CD14-positive monocyte (primary cell): ENCODE measurements around the gene GTF2H1. TPM values are rescaled to one million over a fixed set of nuclear protein-coding genes. Genes with fewer than 3 reads are reported as not detected.
A peak's percentile ranks its signal among the peaks of the same experiment; 100 is the strongest.

Experiments used
- DNase-seq, 3 donors: peaks; one replicate each; pipeline ENCODE4 v3.0.0-alpha.2; 2011 to 2022
- H2AFZ ChIP-seq: 2 replicates; pipeline ENCODE4 v1.6.0; 2012; ENCODE audit warnings: mild to moderate bottlenecking, low read depth, low read length, inconsistent platforms; ENCODE audit not compliant: insufficient read depth, poor library complexity, severe bottlenecking
- H3K27ac ChIP-seq, 2 donors: 1 replicate in 1 of 2; 2 replicates in 1 of 2; pipeline ENCODE4 v1.5.1; 2012 to 2013; ENCODE audit warnings: low read length in 2 of 2, control low read depth in 1 of 2, inconsistent platforms in 1 of 2, low read depth in 1 of 2, mild to moderate bottlenecking in 1 of 2
- H3K27me3 ChIP-seq, 2 donors: one replicate each; pipeline versions ENCODE4 v1.6.0 to v1.6.1; 2011 to 2013; ENCODE audit warnings: low read length in 2 of 2; ENCODE audit not compliant: control insufficient read depth in 2 of 2, insufficient read depth in 2 of 2
- H3K36me3 ChIP-seq, 2 donors: replicated peaks in 1 of 2; 1 replicate in 1 of 2; 2 replicates in 1 of 2; pipeline versions ENCODE4 v1.5.1 to v1.6.1; 2012 to 2013; ENCODE audit warnings: low read length in 2 of 2, control low read depth in 1 of 2, inconsistent platforms in 1 of 2, mild to moderate bottlenecking in 1 of 2; ENCODE audit not compliant: insufficient read depth in 2 of 2, control insufficient read depth in 1 of 2
- H3K4me1 ChIP-seq, 2 donors: 1 replicate in 1 of 2; 2 replicates in 1 of 2; pipeline versions ENCODE4 v1.5.1 to v1.6.1; 2012 to 2013; ENCODE audit warnings: low read length in 2 of 2, control low read depth in 1 of 2, inconsistent platforms in 1 of 2, mild to moderate bottlenecking in 1 of 2, moderate library complexity in 1 of 2; ENCODE audit not compliant: insufficient read depth in 2 of 2, control insufficient read depth in 1 of 2
- H3K4me2 ChIP-seq: replicated peaks from 2 replicates; pipeline ENCODE3; 2012; ENCODE audit warnings: low read length, moderate library complexity, mild to moderate bottlenecking; ENCODE audit not compliant: poor library complexity, severe bottlenecking; ENCODE audit errors: extremely low read depth
- H3K4me3 ChIP-seq, 3 experiments: fragments of 200-600 bp in 1 of 3; sonication (generic) in 1 of 3; replicated peaks in 1 of 3; 1 replicate in 2 of 3; 2 replicates in 1 of 3; pipeline ENCODE4 v1.5.1; 2011 to 2013; ENCODE audit warnings: low read length in 3 of 3, mild to moderate bottlenecking in 3 of 3, control low read depth in 2 of 3, low read depth in 2 of 3, inconsistent platforms in 1 of 3, moderate library complexity in 1 of 3
- H3K79me2 ChIP-seq: 2 replicates; pipeline ENCODE4 v1.6.0; 2012; ENCODE audit warnings: mild to moderate bottlenecking, control low read depth, inconsistent platforms, low read length, moderate library complexity; ENCODE audit not compliant: insufficient read depth
- H3K9ac ChIP-seq: 2 replicates; pipeline ENCODE4 v1.6.0; 2017; ENCODE audit warnings: low read length, mild to moderate bottlenecking; ENCODE audit not compliant: insufficient read depth, poor library complexity, severe bottlenecking
- H3K9me3 ChIP-seq, 2 donors: replicated peaks in 1 of 2; 1 replicate in 1 of 2; 2 replicates in 1 of 2; pipeline versions ENCODE4 v1.5.1 to v1.6.1; 2012 to 2013; ENCODE audit warnings: low read length in 2 of 2, control low read depth in 1 of 2; ENCODE audit not compliant: control insufficient read depth in 1 of 2, insufficient read depth in 1 of 2
- H4K20me1 ChIP-seq: 2 replicates; pipeline ENCODE4 v1.6.0; 2012; ENCODE audit warnings: mild to moderate bottlenecking, low read length, control low read depth, moderate library complexity; ENCODE audit not compliant: insufficient read depth
- H3K27ac Mint-ChIP-seq, 7 donors: one replicate each; pipeline ENCODE4 v1.8.0; 2020; ENCODE audit warnings: mild to moderate bottlenecking in 7 of 7, mixed read lengths in 7 of 7, moderate library complexity in 6 of 7, inconsistent platforms in 2 of 7
- H3K27me3 Mint-ChIP-seq, 3 donors: one replicate each; pipeline ENCODE4 v1.8.0; 2021 to 2022; ENCODE audit warnings: low read depth in 3 of 3, mild to moderate bottlenecking in 3 of 3, mixed read lengths in 3 of 3, moderate library complexity in 3 of 3, inconsistent platforms in 1 of 3
- H3K36me3 Mint-ChIP-seq, 2 donors: one replicate each; pipeline ENCODE4 v1.8.0; 2020; ENCODE audit warnings: mixed read lengths in 2 of 2, inconsistent platforms in 1 of 2, mild to moderate bottlenecking in 1 of 2
- H3K4me1 Mint-ChIP-seq: one replicate; pipeline ENCODE4 v1.8.0; 2020; ENCODE audit warnings: mild to moderate bottlenecking, mixed read lengths
- H3K4me3 Mint-ChIP-seq, 2 donors: one replicate each; pipeline ENCODE4 v1.8.0; 2020; ENCODE audit warnings: mild to moderate bottlenecking in 2 of 2, mixed read lengths in 2 of 2, moderate library complexity in 1 of 2
- H3K9me3 Mint-ChIP-seq, 7 donors: one replicate each; pipeline ENCODE4 v1.8.0; 2020 to 2022; ENCODE audit warnings: mixed read lengths in 7 of 7, mild to moderate bottlenecking in 6 of 7, moderate library complexity in 6 of 7, inconsistent platforms in 2 of 7
- CTCF ChIP-seq: fragments of 200-600 bp; IDR thresholded peaks from one replicate; pipeline ENCODE4 v1.8.0; 2022; ENCODE audit warnings: antibody characterized with exemption, mild to moderate bottlenecking
- WGBS: methylation state at CpG from one replicate; pipeline ENCODE4 v1.1.5; 2013; ENCODE audit warnings: missing lambda C conversion rate; ENCODE audit not compliant: insufficient coverage; 5-methylcytosine and 5-hydroxymethylcytosine counted together
- intact Hi-C, 2 donors: fragments of 100-400 bp; cut with micrococcal nuclease; formaldehyde crosslinking; loops; one replicate each; pipeline versions ENCODE4 v1.15.0 to v1.15.1; 2023
- polyA plus RNA-seq, 3 donors: library from polyadenylated mRNA; depleted of rRNA in 1 of 3; unstranded in 2 of 3; stranded (reverse) in 1 of 3; fragments of 300-500 nt in 2 of 3; fragments of >200 nt in 1 of 3; fragmentation: Illumina TruSeq in 2 of 3; gene quantifications; 1 replicate in 2 of 3; 2 replicates in 1 of 3; pipeline ENCODE4 v1.2.3, GENCODE V29; 2012 to 2021

The GTF2H1 gene
- polyA plus RNA-seq, 3 donors = 23.0 to 26.6 (median 26.2) TPM

- peak overlapping the region; percentile 50 to 89 for H3K27ac ChIP-seq
- H3K36me3 Mint-ChIP-seq = peaks cover 35 to 43% of the 10 kb centered on the region in 2 donors
- H3K27me3 Mint-ChIP-seq = no peaks in the 10 kb centered on the region
- peak overlapping the region in 2 of 3 experiments; percentile 33 to 66 for H3K4me3 ChIP-seq
- no peak for TF ChIP-seq CTCF
- peak overlapping the region; percentile 39 to 57 for H3K4me3 Mint-ChIP-seq
- DNase-seq = peak; percentile 15 to 35 (median 20)
- peaks cover 47% of the 10 kb centered on the region for H3K4me1 Mint-ChIP-seq
- 33% methylated on average over 1 of the region's 4 CpGs for WGBS
- H3K9ac ChIP-seq = peak overlapping the region; percentile 15
- no peaks in the 10 kb centered on the region for H4K20me1 ChIP-seq
- peak overlapping the region; percentile 77 to 92 (median 87) for H3K27ac Mint-ChIP-seq
- no peaks in the 10 kb centered on the region for H3K9me3 Mint-ChIP-seq
- H3K36me3 ChIP-seq = peaks cover 20 to 48% of the 10 kb centered on the region in 2 donors
- H3K4me1 ChIP-seq = peaks cover 51 to 64% of the 10 kb centered on the region in 2 donors
- peaks cover 8% of the 10 kb centered on the region for H3K79me2 ChIP-seq
- H2AFZ ChIP-seq = no peak overlapping the region
- intact Hi-C loops = loop anchor here in 1 of 2 donors (5.0 kb wide), 1 partner anchor 38 kb away; no protein-coding TSS in a partner anchor
- no peaks in the 10 kb centered on the region for H3K9me3 ChIP-seq
- peak overlapping the region; percentile 69 for H3K4me2 ChIP-seq
- no peaks in the 10 kb centered on the region for H3K27me3 ChIP-seq
Measured at GRCh38 chr11:18280438-18281045, 41.8 kb upstream of the GTF2H1 start.

- Mint-ChIP-seq H3K27me3 (no peaks in the 10 kb centered on the region), H3K36me3 (peaks cover 56 to 63% of the 10 kb centered on the region in 2 donors), H3K4me1 (peaks cover 35% of the 10 kb centered on the region), H3K4me3 (no peak overlapping the region), H3K27ac (peak overlapping the region in 6 of 7 donors; percentile 0 to 83 (median 65)), H3K9me3 (no peaks in the 10 kb centered on the region)
- Histone ChIP-seq H4K20me1 (no peaks in the 10 kb centered on the region), H3K9ac (no peak overlapping the region), H3K4me2 (no peak overlapping the region), H3K79me2 (peaks cover 8% of the 10 kb centered on the region), H3K4me3 (no peak overlapping the region), H3K27me3 (no peaks in the 10 kb centered on the region), H2AFZ (no peak overlapping the region), H3K9me3 (no peaks in the 10 kb centered on the region), H3K36me3 (peaks cover 41 to 68% of the 10 kb centered on the region in 2 donors), H3K27ac (peak overlapping the region in 1 of 2 donors; percentile 89), H3K4me1 (peaks cover 37 to 49% of the 10 kb centered on the region in 2 donors)
- DNase-seq = peak in 1 of 3 donors; percentile 8
- no peak for TF ChIP-seq CTCF
- intact Hi-C loops = loop anchor here in 1 of 2 donors (5.0 kb wide), 1 partner anchor 40 kb away; no protein-coding TSS in a partner anchor
- WGBS = 100% methylated on average over 1 of the region's 2 CpGs
Measured at GRCh38 chr11:18282626-18283025, 39.7 kb upstream of the GTF2H1 start.
